KMS-11 (cell line): Measurements from ENCODE around the gene GNAO1.

ENCODE experiments used
- H2AFZ ChIP-seq: fragments of 200-600 bp; sonication (generic); 2 replicates; pipeline ENCODE4 v1.6.1; 2016; ENCODE audit warnings: antibody characterized with exemption, mixed run types, low read depth
- H3K27ac ChIP-seq: fragments of 200-600 bp; sonication (generic); 2 replicates; pipeline ENCODE4 v1.6.1; 2016; ENCODE audit warnings: mild to moderate bottlenecking, mixed run types
- H3K27me3 ChIP-seq: fragments of 200-600 bp; sonication (generic); 2 replicates; pipeline ENCODE4 v1.6.1; 2017; ENCODE audit warnings: mild to moderate bottlenecking, low read depth, mixed run types, moderate library complexity; ENCODE audit not compliant: insufficient read depth
- H3K36me3 ChIP-seq: fragments of 200-600 bp; sonication (generic); 2 replicates; pipeline ENCODE4 v1.6.1; 2017; ENCODE audit warnings: mild to moderate bottlenecking, mixed run types; ENCODE audit not compliant: insufficient read depth
- H3K4me1 ChIP-seq: fragments of 200-600 bp; sonication (generic); 2 replicates; pipeline ENCODE4 v1.6.1; 2016; ENCODE audit warnings: mild to moderate bottlenecking, low read depth, mixed run types; ENCODE audit not compliant: poor library complexity, severe bottlenecking
- H3K4me2 ChIP-seq: fragments of 200-600 bp; sonication (generic); 2 replicates; pipeline ENCODE4 v1.7.0; 2016; ENCODE audit warnings: mild to moderate bottlenecking, mixed run types
- H3K4me3 ChIP-seq: fragments of 200-600 bp; sonication (generic); IDR thresholded peaks from 2 replicates; pipeline ENCODE4 v1.6.1; 2017; ENCODE audit warnings: low read depth, low read length, mixed read lengths; ENCODE audit not compliant: insufficient read depth
- H3K79me2 ChIP-seq: fragments of 200-600 bp; sonication (generic); 2 replicates; pipeline ENCODE4 v1.6.1; 2016; ENCODE audit warnings: low read depth, mixed run types; ENCODE audit not compliant: insufficient read depth
- H3K9ac ChIP-seq: fragments of 200-600 bp; sonication (generic); 2 replicates; pipeline ENCODE4 v1.6.1; 2016; ENCODE audit warnings: mild to moderate bottlenecking, mixed run types
- H4K20me1 ChIP-seq: fragments of 200-600 bp; sonication (generic); 2 replicates; pipeline ENCODE4 v1.6.1; 2016; ENCODE audit warnings: mild to moderate bottlenecking, mixed run types; ENCODE audit not compliant: insufficient read depth
- TF ChIP-seq, protein P1 (sequence below): fragments of 200-600 bp; sonication (generic); conservative IDR thresholded peaks from 2 replicates; pipeline ENCODE4 v1.6.1; 2017; ENCODE audit warnings: low read depth, mild to moderate bottlenecking, antibody characterized with exemption, low read length, moderate library complexity, mixed read lengths

Gene GNAO1

GRCh38 chr16:56321571-56321970, 130.3 kb downstream of the GNAO1 start:
- H3K79me2 ChIP-seq: no peaks in the 10 kb centered on the region
- H3K27me3 ChIP-seq: no peaks in the 10 kb centered on the region
- no peak overlapping the region for H3K4me3 ChIP-seq
- TF ChIP-seq, protein P1, sequence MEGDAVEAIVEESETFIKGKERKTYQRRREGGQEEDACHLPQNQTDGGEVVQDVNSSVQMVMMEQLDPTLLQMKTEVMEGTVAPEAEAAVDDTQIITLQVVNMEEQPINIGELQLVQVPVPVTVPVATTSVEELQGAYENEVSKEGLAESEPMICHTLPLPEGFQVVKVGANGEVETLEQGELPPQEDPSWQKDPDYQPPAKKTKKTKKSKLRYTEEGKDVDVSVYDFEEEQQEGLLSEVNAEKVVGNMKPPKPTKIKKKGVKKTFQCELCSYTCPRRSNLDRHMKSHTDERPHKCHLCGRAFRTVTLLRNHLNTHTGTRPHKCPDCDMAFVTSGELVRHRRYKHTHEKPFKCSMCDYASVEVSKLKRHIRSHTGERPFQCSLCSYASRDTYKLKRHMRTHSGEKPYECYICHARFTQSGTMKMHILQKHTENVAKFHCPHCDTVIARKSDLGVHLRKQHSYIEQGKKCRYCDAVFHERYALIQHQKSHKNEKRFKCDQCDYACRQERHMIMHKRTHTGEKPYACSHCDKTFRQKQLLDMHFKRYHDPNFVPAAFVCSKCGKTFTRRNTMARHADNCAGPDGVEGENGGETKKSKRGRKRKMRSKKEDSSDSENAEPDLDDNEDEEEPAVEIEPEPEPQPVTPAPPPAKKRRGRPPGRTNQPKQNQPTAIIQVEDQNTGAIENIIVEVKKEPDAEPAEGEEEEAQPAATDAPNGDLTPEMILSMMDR: no peak
- H3K9ac ChIP-seq: no peak overlapping the region
- no peaks in the 10 kb centered on the region for H3K4me1 ChIP-seq
- no peak overlapping the region for H3K4me2 ChIP-seq
- H3K27ac ChIP-seq: no peak overlapping the region
- no peaks in the 10 kb centered on the region for H3K36me3 ChIP-seq
- H2AFZ ChIP-seq: no peak overlapping the region
- H4K20me1 ChIP-seq: no peaks in the 10 kb centered on the region

- Histone ChIP-seq H3K36me3 (no peaks in the 10 kb centered on the region), H4K20me1 (no peaks in the 10 kb centered on the region), H3K4me1 (no peaks in the 10 kb centered on the region), H3K27ac (no peak overlapping the region), H3K4me2 (no peak overlapping the region), H3K27me3 (no peaks in the 10 kb centered on the region), H3K9ac (no peak overlapping the region), H3K4me3 (no peak overlapping the region), H2AFZ (no peak overlapping the region), H3K79me2 (no peaks in the 10 kb centered on the region)
- TF ChIP-seq, protein P1: no peak
Measured at GRCh38 chr16:56324406-56324805, 133.1 kb downstream of the GNAO1 start.

GRCh38 chr16:56325956-56326355, 134.7 kb downstream of the GNAO1 start:
- Histone ChIP-seq H3K27ac (no peak overlapping the region), H3K4me1 (no peaks in the 10 kb centered on the region), H3K9ac (no peak overlapping the region), H2AFZ (no peak overlapping the region), H3K36me3 (no peaks in the 10 kb centered on the region), H4K20me1 (no peaks in the 10 kb centered on the region), H3K79me2 (no peaks in the 10 kb centered on the region), H3K4me2 (no peak overlapping the region), H3K4me3 (no peak overlapping the region), H3K27me3 (no peaks in the 10 kb centered on the region)
- TF ChIP-seq, protein P1: no peak

DNA sequence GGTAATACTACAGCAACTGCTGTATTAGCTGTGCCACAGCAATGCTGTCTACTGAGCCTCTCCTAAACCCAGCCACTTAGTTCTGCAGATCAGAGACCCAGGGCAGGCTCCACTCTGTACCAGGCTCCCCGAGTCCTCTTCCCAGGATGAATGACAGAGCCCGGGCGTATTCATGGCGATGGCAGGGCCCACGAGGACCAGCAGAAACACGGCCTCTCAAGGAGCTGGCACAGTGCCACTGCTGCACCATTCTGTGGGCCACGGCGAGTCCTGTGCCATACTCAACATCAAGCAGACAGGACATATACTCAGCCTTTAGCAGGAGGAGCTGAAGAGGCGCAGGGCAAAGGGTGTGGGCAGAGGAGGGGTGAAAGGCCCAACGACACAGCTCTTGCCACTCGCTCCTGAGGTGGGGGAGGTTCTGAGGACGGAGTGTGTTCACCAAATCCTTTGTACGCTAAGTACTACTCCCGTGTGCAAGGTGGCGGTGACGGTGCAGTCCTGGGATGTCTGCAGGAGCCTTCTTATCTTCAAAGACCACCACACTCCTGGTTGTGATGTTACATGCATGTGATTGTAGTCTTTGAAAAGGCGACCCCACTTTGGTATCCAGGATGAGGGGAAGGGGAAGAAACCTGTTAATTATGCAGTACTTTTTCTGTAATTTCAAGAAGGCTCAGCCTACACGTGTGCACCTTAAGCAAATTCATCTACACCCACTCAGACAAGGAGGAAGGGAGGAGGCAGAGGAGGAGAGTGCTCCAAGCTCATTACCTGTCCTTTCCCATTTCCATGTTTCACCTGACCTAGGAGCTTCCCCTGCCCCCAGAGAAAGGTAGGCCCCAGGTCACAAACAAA, 136.0 kb downstream of the GNAO1 start:
- TF ChIP-seq, protein P1: no peak
- H3K27ac ChIP-seq: no peak overlapping the region
- H2AFZ ChIP-seq: no peak overlapping the region
- H3K79me2 ChIP-seq: no peaks in the 10 kb centered on the region
- H3K4me1 ChIP-seq: no peaks in the 10 kb centered on the region
- H4K20me1 ChIP-seq: no peaks in the 10 kb centered on the region
- no peak overlapping the region for H3K4me2 ChIP-seq
- H3K27me3 ChIP-seq: no peaks in the 10 kb centered on the region
- no peak overlapping the region for H3K9ac ChIP-seq
- no peak overlapping the region for H3K4me3 ChIP-seq
- no peaks in the 10 kb centered on the region for H3K36me3 ChIP-seq
